HUES64 (cell line): Measurements from ENCODE around the gene POP4. TPM values are rescaled to one million over a fixed set of nuclear protein-coding genes. Genes with fewer than 3 reads are reported as not detected.
"Not testable (repeated sequence)": the region's sequence is repeated elsewhere in the genome, so short reads cannot be mapped to it uniquely, and the experiment has no call there.

Experiments used
- H3K27ac ChIP-seq: 2 replicates; pipeline ENCODE4 v1.7.0; 2013; ENCODE audit warnings: low read depth, low read length, inconsistent platforms
- H3K27me3 ChIP-seq: 2 replicates; pipeline ENCODE4 v1.6.1; 2013; ENCODE audit warnings: mild to moderate bottlenecking, low read length; ENCODE audit not compliant: insufficient read depth
- H3K36me3 ChIP-seq: 2 replicates; pipeline ENCODE4 v1.6.1; 2013; ENCODE audit warnings: mild to moderate bottlenecking, low read length; ENCODE audit not compliant: insufficient read depth
- H3K4me1 ChIP-seq: 2 replicates; pipeline ENCODE4 v1.6.1; 2013; ENCODE audit warnings: mild to moderate bottlenecking, low read length, moderate library complexity; ENCODE audit not compliant: insufficient read depth
- H3K4me3 ChIP-seq: 2 replicates; pipeline ENCODE4 v1.5.1; 2013; ENCODE audit warnings: mild to moderate bottlenecking, low read length, moderate library complexity
- H3K9ac ChIP-seq: 2 replicates; pipeline ENCODE4 v1.6.1; 2013; ENCODE audit warnings: mild to moderate bottlenecking, low read depth, low read length
- H3K9me3 ChIP-seq: 2 replicates; pipeline ENCODE4 v1.6.1; 2013; ENCODE audit warnings: low read depth, low read length; ENCODE audit not compliant: insufficient read depth
- WGBS: fragments of 150-250, 120-280 bp; methylation state at CpG from one replicate; pipeline ENCODE4 v1.1.7; 2013; ENCODE audit warnings: missing lambda C conversion rate; 5-methylcytosine and 5-hydroxymethylcytosine counted together
- polyA plus RNA-seq, 2 experiments: library from polyadenylated mRNA; stranded (reverse); fragments of 50-300 nt; gene quantifications; one replicate each; pipeline ENCODE4 v1.2.3, GENCODE V29; 2013

The POP4 gene
- polyA plus RNA-seq (2013, experiment 1 of 2) = 53.3 TPM
- 65.2 TPM for polyA plus RNA-seq (2013, experiment 2 of 2)

- peak within 1 kb of the TSS; percentile 81 for H3K27ac ChIP-seq
- H3K27me3 ChIP-seq = no peaks in the 10 kb centered on the region
- H3K9ac ChIP-seq = peak within 1 kb of the TSS; percentile 98
- H3K9me3 ChIP-seq = no peaks in the 10 kb centered on the region
- H3K36me3 ChIP-seq = peaks cover 7% of the 10 kb centered on the region; the same call in 1 of the 2 replicates
- H3K4me1 ChIP-seq = no peaks in the 10 kb centered on the region
- WGBS = under 1% methylated on average over 46 of the region's 47 CpGs
- H3K4me3 ChIP-seq = peak within 1 kb of the TSS; percentile 97
These were observed at the start of gene POP4 for GRCh38 chr19:29605653-29606419. Gene POP4 (plus strand): TSS chr19:29606283. CDS start chr19:29606319, 36 bp downstream.

- H3K4me1 ChIP-seq, H3K36me3 ChIP-seq, H3K27ac ChIP-seq, H3K27me3 ChIP-seq, H3K4me3 ChIP-seq, H3K9me3 ChIP-seq, H3K9ac ChIP-seq: not testable (repeated sequence)
- WGBS = 96% methylated on average over 2 of the region's 2 CpGs
These were observed 47.0 kb upstream of the POP4 start for GRCh38 chr19:29559110-29559509.

- 90% methylated on average over 4 of the region's 4 CpGs for WGBS
- no peaks in the 10 kb centered on the region for H3K27me3 ChIP-seq
- H3K4me3 ChIP-seq = no peak overlapping the region
- peaks cover 8% of the 10 kb centered on the region for H3K9me3 ChIP-seq
- no peaks in the 10 kb centered on the region for H3K4me1 ChIP-seq
- no peak overlapping the region for H3K27ac ChIP-seq
- H3K36me3 ChIP-seq = no peaks in the 10 kb centered on the region
- no peak overlapping the region for H3K9ac ChIP-seq
These were observed 46.3 kb upstream of the POP4 start for GRCh38 chr19:29559743-29560142.

DNA sequence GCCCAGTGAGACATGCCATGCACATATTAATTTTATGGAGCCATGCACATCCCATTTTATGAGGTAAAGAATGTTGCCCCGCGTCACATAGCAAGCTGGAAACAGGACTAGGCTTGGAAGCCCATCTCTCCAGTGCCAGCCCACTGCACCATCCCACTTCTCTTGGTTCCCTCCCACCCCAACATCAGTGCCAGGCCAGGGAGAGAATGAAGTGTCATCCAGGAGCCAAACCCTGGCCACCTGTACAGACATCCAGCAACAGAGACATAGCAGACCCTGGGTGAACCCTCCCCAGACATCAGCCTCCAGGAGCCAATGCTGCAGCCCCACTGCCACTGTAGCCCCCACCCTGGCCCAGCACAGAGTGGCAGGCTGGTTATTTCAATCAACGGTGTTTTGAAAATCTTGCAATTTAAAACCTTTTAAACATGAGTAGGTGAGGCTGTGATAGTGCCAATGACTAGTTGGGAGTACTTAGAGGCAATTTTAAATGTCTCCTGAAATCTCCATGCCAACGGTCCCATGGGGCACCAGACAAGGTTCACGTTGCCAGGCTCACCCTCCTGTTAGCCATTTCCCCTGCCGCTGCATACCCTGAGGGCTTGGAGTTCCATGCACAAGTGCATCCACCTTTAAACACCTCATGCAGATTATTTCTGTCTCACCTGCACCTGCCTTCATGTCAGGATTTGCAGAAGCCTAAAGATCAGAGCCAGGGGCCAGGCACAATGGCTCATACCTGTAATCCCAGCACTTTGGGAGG is 45.6 kb upstream of the POP4 start:
- no peaks in the 10 kb centered on the region for H3K27me3 ChIP-seq
- H3K9ac ChIP-seq = no peak overlapping the region
- no peak overlapping the region for H3K4me3 ChIP-seq
- no peak overlapping the region for H3K27ac ChIP-seq
- no peaks in the 10 kb centered on the region for H3K4me1 ChIP-seq
- peaks cover 8% of the 10 kb centered on the region for H3K9me3 ChIP-seq
- WGBS = 90% methylated on average over 6 of the region's 6 CpGs
- no peaks in the 10 kb centered on the region for H3K36me3 ChIP-seq

GRCh38 chr19:29561601-29562000 is 44.5 kb upstream of the POP4 start:
- Histone ChIP-seq H3K9ac (no peak overlapping the region), H3K4me1 (no peaks in the 10 kb centered on the region), H3K36me3 (no peaks in the 10 kb centered on the region), H3K27ac (no peak overlapping the region), H3K9me3 (peaks cover 8% of the 10 kb centered on the region), H3K4me3 (no peak overlapping the region), H3K27me3 (no peaks in the 10 kb centered on the region)
- WGBS = 89% methylated on average over 9 of the region's 9 CpGs

DNA sequence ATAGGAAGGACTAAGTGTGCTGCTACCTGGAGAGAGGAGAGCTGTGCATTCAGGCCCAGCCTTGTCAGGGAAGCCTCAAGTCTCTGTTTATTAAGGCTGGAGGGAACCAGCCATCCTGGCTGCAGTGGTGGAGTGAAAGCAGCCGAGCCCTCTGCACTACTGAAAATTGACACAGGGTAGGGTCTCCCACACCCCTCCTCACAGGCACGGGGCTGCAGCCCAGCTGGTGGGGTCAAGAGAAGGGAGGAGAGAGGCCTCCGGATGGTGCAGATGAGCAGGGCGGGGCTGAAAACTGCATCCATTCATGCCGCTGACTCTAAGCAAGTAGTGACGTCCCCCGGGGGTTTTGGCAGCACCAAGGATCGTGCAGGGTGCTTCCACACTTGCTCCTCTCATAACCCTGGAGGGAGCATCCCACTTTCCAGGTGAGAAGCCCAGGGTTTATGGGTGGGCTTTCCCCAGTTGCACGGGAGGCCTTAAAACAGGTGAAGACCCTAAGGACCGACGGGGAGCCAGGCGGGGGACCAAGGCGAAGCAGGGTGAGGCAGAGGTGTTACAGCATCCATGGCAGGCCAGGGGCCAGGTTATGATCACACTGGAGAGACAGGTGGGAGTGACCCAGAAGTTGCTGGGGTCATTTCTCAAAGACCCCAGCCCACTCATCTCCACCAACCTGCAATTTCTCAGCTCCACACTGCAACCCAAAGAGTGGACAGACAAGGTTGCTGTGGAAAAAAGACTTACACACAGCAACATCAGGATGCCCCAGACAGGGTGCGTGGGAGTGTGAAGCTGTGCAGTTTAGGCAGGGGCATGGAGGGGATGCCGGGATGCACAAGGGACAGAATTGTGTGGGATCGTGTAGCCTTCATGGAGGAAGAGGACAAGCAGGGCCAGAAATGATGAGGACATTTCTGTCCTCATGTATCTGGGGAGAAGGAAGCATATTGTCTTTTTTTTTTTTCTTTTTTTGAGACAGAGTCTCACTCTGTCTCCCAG is 43.5 kb upstream of the POP4 start:
- WGBS = 76% methylated on average over 16 of the region's 16 CpGs
- peaks cover 8% of the 10 kb centered on the region for H3K9me3 ChIP-seq
- no peak overlapping the region for H3K9ac ChIP-seq
- H3K27me3 ChIP-seq = no peaks in the 10 kb centered on the region
- no peak overlapping the region for H3K4me3 ChIP-seq
- no peaks in the 10 kb centered on the region for H3K36me3 ChIP-seq
- no peak overlapping the region for H3K27ac ChIP-seq
- H3K4me1 ChIP-seq = no peaks in the 10 kb centered on the region

GRCh38 chr19:29563486-29564101 is 42.5 kb upstream of the POP4 start:
- Histone ChIP-seq H3K9me3 (peaks cover 8% of the 10 kb centered on the region), H3K4me3 (no peak overlapping the region), H3K36me3 (no peaks in the 10 kb centered on the region), H3K4me1 (no peaks in the 10 kb centered on the region), H3K27ac (no peak overlapping the region), H3K9ac (no peak overlapping the region), H3K27me3 (no peaks in the 10 kb centered on the region)
- WGBS = 93% methylated on average over 11 of the region's 11 CpGs

DNA sequence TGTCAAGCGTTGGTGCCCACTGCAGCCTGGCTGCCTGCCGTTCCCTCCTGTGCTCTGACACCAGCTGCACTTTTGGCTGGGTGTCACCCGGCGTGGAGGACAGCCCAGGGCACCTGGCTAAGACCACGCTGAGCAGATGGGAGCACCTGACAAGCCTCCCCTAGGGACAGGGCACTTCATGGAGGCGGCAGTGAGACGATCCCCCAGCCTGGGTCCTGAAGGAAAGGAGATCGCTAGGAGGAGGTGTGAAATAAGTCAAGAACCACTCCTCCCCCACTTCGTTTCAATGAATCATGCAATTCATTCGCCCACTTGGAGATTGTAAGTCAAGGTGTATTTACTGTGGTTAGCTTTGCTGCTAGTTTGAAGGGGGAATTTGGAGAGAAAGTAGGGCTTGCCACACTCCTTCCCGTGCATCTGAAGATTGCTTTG is 41.5 kb upstream of the POP4 start:
- Histone ChIP-seq H3K9me3 (peaks cover 8% of the 10 kb centered on the region), H3K27me3 (no peaks in the 10 kb centered on the region), H3K27ac (no peak overlapping the region), H3K4me1 (no peaks in the 10 kb centered on the region), H3K4me3 (no peak overlapping the region), H3K36me3 (no peaks in the 10 kb centered on the region), H3K9ac (no peak overlapping the region)
- WGBS = 71% methylated on average over 8 of the region's 11 CpGs

DNA sequence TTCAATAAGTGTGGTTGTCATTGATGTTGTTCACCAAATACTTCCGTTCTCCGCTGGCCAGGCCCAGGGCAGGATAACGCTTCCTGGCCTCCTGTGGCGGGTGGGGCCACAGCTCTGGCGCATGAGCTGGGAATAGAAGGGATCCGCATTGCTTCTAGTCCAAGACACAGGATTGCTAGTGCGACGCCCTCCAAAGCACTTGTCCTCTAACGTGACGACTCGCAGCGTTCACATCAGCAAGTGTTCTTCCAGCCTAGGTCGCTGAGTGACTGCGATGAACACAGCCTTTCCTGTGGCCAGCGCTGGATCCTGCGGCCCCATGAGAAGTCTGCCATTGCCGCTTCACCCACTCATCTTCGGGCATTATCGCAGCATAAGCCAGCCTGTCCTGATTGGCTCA is 40.9 kb upstream of the POP4 start:
- Histone ChIP-seq H3K9ac (no peak overlapping the region), H3K4me3 (no peak overlapping the region), H3K27ac (no peak overlapping the region), H3K36me3 (no peaks in the 10 kb centered on the region), H3K4me1 (no peaks in the 10 kb centered on the region), H3K9me3 (peaks cover 4% of the 10 kb centered on the region; the same call in 1 of the 2 replicates), H3K27me3 (no peaks in the 10 kb centered on the region)
- 91% methylated on average over 19 of the region's 19 CpGs for WGBS

GRCh38 chr19:29566496-29567054 is 39.5 kb upstream of the POP4 start:
- Histone ChIP-seq H3K4me1 (no peaks in the 10 kb centered on the region), H3K4me3 (no peak overlapping the region), H3K9ac (no peak overlapping the region), H3K27me3 (no peaks in the 10 kb centered on the region), H3K36me3 (no peaks in the 10 kb centered on the region), H3K9me3 (no peaks in the 10 kb centered on the region), H3K27ac (no peak overlapping the region)
- WGBS = 90% methylated on average over 3 of the region's 3 CpGs
